ENCODE results near the gene KIFC3.

Gene KIFC3

GRCh38 chr16:57726433-57726947 is 75.8 kb downstream of the KIFC3 start:
- peaks cover 8% of the 10 kb centered on the region; the same call in 1 of the 2 replicates for H3K4me1 ChIP-seq (ENCODE audit: control insufficient read depth, low read length)
- H3K27me3 ChIP-seq (ENCODE audit: control insufficient read depth, low read length) = no peaks in the 10 kb centered on the region
- no peaks in the 10 kb centered on the region for H3K36me3 ChIP-seq (ENCODE audit: control insufficient read depth, low read length)
- no peak overlapping the region for H3K4me3 ChIP-seq (ENCODE audit: low read length)
- H3K79me2 ChIP-seq (ENCODE audit: control insufficient read depth, low read length) = no peaks in the 10 kb centered on the region
- H3K9me2 ChIP-seq (replicated peaks; ENCODE audit: control insufficient read depth, low read length) = no peaks in the 10 kb centered on the region
- no peaks in the 10 kb centered on the region for H4K20me1 ChIP-seq (ENCODE audit: control insufficient read depth, insufficient read depth, low read depth, low read length)
- H3K27ac ChIP-seq (ENCODE audit: low read depth, low read length) = no peak overlapping the region
- H3K4me2 ChIP-seq (ENCODE audit: low read length) = no peak overlapping the region
- no peak for TF ChIP-seq EZH2phosphoT487 (IDR thresholded peaks at IDR 0.05; ENCODE audit: borderline replicate concordance, low read length)
- no peaks in the 10 kb centered on the region for H3K9me3 ChIP-seq (ENCODE audit: control insufficient read depth, insufficient read depth, low read length)
- no peaks in the 10 kb centered on the region for H3F3A ChIP-seq (ENCODE audit: control insufficient read depth, insufficient read depth)

- no peaks in the 10 kb centered on the region for H3K9me2 ChIP-seq (replicated peaks; ENCODE audit: control insufficient read depth, low read length)
- TF ChIP-seq EZH2phosphoT487 (IDR thresholded peaks at IDR 0.05; ENCODE audit: borderline replicate concordance, low read length) = no peak
- TF ChIP-seq CTCF (IDR thresholded peaks at IDR 0.05; ENCODE audit: low read depth, low read length, poor library complexity, severe bottlenecking) = no peak
Observed at GRCh38 chr16:57725976-57726375, 76.3 kb downstream of the KIFC3 start.

GRCh38 chr16:57725554-57725953 is 76.7 kb downstream of the KIFC3 start:
- H4K20me1 ChIP-seq (ENCODE audit: control insufficient read depth, insufficient read depth, low read depth, low read length) = no peaks in the 10 kb centered on the region

More at GRCh38 chr16:57725976-57726375, 76.3 kb downstream of the KIFC3 start:
- H3K4me2 ChIP-seq (ENCODE audit: low read length) = no peak overlapping the region
- no peaks in the 10 kb centered on the region for H3K79me2 ChIP-seq (ENCODE audit: control insufficient read depth, low read length)
- H3K9me3 ChIP-seq (ENCODE audit: control insufficient read depth, insufficient read depth, low read length) = no peaks in the 10 kb centered on the region
- H3F3A ChIP-seq (ENCODE audit: control insufficient read depth, insufficient read depth) = no peaks in the 10 kb centered on the region
- H3K27me3 ChIP-seq (ENCODE audit: control insufficient read depth, low read length) = no peaks in the 10 kb centered on the region
- H3K4me1 ChIP-seq (ENCODE audit: control insufficient read depth, low read length) = peaks cover 8% of the 10 kb centered on the region; the same call in 1 of the 2 replicates
- no peaks in the 10 kb centered on the region for H4K20me1 ChIP-seq (ENCODE audit: control insufficient read depth, insufficient read depth, low read depth, low read length)
- no peak overlapping the region for H3K4me3 ChIP-seq (ENCODE audit: low read length)
- no peaks in the 10 kb centered on the region for H3K36me3 ChIP-seq (ENCODE audit: control insufficient read depth, low read length)
- no peak overlapping the region for H3K27ac ChIP-seq (ENCODE audit: low read depth, low read length)

More at GRCh38 chr16:57725554-57725953, 76.7 kb downstream of the KIFC3 start:
- H3K36me3 ChIP-seq (ENCODE audit: control insufficient read depth, low read length) = no peaks in the 10 kb centered on the region
- TF ChIP-seq CTCF (IDR thresholded peaks at IDR 0.05; ENCODE audit: low read depth, low read length, poor library complexity, severe bottlenecking) (no peak), EZH2phosphoT487 (IDR thresholded peaks at IDR 0.05; ENCODE audit: borderline replicate concordance, low read length) (no peak)
- no peaks in the 10 kb centered on the region for H3K9me3 ChIP-seq (ENCODE audit: control insufficient read depth, insufficient read depth, low read length)
- no peaks in the 10 kb centered on the region for H3K9me2 ChIP-seq (replicated peaks; ENCODE audit: control insufficient read depth, low read length)
- no peaks in the 10 kb centered on the region for H3K27me3 ChIP-seq (ENCODE audit: control insufficient read depth, low read length)
- no peak overlapping the region for H3K27ac ChIP-seq (ENCODE audit: low read depth, low read length)
- H3K4me3 ChIP-seq (ENCODE audit: low read length) = no peak overlapping the region
- H3K79me2 ChIP-seq (ENCODE audit: control insufficient read depth, low read length) = no peaks in the 10 kb centered on the region
- peaks cover 8% of the 10 kb centered on the region; the same call in 1 of the 2 replicates for H3K4me1 ChIP-seq (ENCODE audit: control insufficient read depth, low read length)
- no peak overlapping the region for H3K4me2 ChIP-seq (ENCODE audit: low read length)
- no peaks in the 10 kb centered on the region for H3F3A ChIP-seq (ENCODE audit: control insufficient read depth, insufficient read depth)

Measured in DOHH2 (cell line).